Measurements from ENCODE around the gene SBF2. TPM values are rescaled to one million over a fixed set of nuclear protein-coding genes. Genes with fewer than 3 reads are reported as not detected.

Gene SBF2
- total and polyA plus RNA-seq, 2 of the 13 experiments (the other 11 are each of a cell fraction or from before 2014, with no cell fraction given) = 24.0 to 45.8 TPM

DNA sequence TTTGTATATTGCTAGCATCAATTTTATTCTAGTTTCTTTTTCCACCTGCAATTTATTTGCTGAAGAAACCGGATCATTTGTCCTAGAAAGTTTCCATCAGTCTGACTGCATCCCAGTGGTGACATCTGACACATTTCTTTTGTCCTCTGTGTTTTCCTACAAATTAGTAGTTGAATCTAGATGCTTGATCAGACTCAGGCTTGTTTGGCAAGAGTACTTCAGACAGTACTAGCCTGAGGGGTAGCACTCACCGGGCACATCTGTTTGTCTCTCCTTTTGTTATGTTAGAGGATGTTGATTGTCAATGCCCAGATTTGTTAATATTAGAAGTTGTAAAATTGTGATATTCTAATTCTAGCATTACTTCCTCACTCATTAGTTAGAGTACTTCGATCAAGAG, 425.4 kb downstream of the SBF2 start:
- H3K27ac ChIP-seq (ENCODE audit: extremely low read length, insufficient read depth, low read length) = no peak overlapping the region
- TF ChIP-seq, protein P1, sequence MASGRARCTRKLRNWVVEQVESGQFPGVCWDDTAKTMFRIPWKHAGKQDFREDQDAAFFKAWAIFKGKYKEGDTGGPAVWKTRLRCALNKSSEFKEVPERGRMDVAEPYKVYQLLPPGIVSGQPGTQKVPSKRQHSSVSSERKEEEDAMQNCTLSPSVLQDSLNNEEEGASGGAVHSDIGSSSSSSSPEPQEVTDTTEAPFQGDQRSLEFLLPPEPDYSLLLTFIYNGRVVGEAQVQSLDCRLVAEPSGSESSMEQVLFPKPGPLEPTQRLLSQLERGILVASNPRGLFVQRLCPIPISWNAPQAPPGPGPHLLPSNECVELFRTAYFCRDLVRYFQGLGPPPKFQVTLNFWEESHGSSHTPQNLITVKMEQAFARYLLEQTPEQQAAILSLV (CRISPR knock-in tag; IDR thresholded peaks at IDR 0.05; ENCODE audit: borderline replicate concordance) = no peak
- TF ChIP-seq, protein P2, sequence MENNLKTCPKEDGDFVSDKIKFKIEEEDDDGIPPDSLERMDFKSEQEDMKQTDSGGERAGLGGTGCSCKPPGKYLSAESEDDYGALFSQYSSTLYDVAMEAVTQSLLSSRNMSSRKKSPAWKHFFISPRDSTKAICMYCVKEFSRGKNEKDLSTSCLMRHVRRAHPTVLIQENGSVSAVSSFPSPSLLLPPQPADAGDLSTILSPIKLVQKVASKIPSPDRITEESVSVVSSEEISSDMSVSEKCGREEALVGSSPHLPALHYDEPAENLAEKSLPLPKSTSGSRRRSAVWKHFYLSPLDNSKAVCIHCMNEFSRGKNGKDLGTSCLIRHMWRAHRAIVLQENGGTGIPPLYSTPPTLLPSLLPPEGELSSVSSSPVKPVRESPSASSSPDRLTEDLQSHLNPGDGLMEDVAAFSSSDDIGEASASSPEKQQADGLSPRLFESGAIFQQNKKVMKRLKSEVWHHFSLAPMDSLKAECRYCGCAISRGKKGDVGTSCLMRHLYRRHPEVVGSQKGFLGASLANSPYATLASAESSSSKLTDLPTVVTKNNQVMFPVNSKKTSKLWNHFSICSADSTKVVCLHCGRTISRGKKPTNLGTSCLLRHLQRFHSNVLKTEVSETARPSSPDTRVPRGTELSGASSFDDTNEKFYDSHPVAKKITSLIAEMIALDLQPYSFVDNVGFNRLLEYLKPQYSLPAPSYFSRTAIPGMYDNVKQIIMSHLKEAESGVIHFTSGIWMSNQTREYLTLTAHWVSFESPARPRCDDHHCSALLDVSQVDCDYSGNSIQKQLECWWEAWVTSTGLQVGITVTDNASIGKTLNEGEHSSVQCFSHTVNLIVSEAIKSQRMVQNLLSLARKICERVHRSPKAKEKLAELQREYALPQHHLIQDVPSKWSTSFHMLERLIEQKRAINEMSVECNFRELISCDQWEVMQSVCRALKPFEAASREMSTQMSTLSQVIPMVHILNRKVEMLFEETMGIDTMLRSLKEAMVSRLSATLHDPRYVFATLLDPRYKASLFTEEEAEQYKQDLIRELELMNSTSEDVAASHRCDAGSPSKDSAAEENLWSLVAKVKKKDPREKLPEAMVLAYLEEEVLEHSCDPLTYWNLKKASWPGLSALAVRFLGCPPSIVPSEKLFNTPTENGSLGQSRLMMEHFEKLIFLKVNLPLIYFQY (CRISPR knock-in tag; IDR thresholded peaks at IDR 0.05; ENCODE audit: borderline replicate concordance) = no peak
- no peak for TF ChIP-seq ZFP1 (CRISPR knock-in tag; IDR thresholded peaks at IDR 0.05)
- TF ChIP-seq, protein P3, sequence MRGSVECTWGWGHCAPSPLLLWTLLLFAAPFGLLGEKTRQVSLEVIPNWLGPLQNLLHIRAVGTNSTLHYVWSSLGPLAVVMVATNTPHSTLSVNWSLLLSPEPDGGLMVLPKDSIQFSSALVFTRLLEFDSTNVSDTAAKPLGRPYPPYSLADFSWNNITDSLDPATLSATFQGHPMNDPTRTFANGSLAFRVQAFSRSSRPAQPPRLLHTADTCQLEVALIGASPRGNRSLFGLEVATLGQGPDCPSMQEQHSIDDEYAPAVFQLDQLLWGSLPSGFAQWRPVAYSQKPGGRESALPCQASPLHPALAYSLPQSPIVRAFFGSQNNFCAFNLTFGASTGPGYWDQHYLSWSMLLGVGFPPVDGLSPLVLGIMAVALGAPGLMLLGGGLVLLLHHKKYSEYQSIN (CRISPR knock-in tag; IDR thresholded peaks at IDR 0.05; ENCODE audit: borderline replicate concordance) = no peak
- TF ChIP-seq AHR (CRISPR knock-in tag; IDR thresholded peaks at IDR 0.05) = no peak
- no peak for TF ChIP-seq KDM3A (CRISPR knock-in tag; IDR thresholded peaks at IDR 0.05; ENCODE audit: low read depth)
- TF ChIP-seq KDM1A (CRISPR knock-in tag; IDR thresholded peaks at IDR 0.05) = no peak
- no peak for TF ChIP-seq ZNF644 (CRISPR knock-in tag; IDR thresholded peaks at IDR 0.05; ENCODE audit: low read depth)
- no peak for TF ChIP-seq GZF1 (CRISPR knock-in tag; IDR thresholded peaks at IDR 0.05)
- TF ChIP-seq NPAS2 (CRISPR knock-in tag; IDR thresholded peaks at IDR 0.05; ENCODE audit: borderline replicate concordance) = no peak
- TF ChIP-seq ETV6 (CRISPR knock-in tag; conservative IDR thresholded peaks at IDR 0.05) = no peak
- TF ChIP-seq SOX5 (CRISPR knock-in tag; IDR thresholded peaks at IDR 0.05; ENCODE audit: borderline replicate concordance) = no peak
- no peak for TF ChIP-seq ZMYM4 (CRISPR knock-in tag; IDR thresholded peaks at IDR 0.05)
- 94% methylated on average over 3 of the region's 3 CpGs for WGBS (ENCODE audit: low lambda C conversion rate)
- H3K27me3 ChIP-seq (ENCODE audit: control insufficient read depth in 1 of 2, insufficient read depth in 2 of 2, low read length in 2 of 2) = no peaks in the 10 kb centered on the region
- intact Hi-C loops (cut with micrococcal nuclease; ENCODE audit: unreplicated experiment) (no loop called here), in situ Hi-C loops (cut with HindIII; ENCODE audit: extremely low pct_ligation_motif_present, low pct_unique_long_range_greater_than_20kb) (no loop called here)
- H3K4me1 ChIP-seq (ENCODE audit: insufficient read depth, low read length) = 0 out of 2 replicates have a peak, but pooled peaks cover 4% of the 10 kb centered on the region
- H3K9ac ChIP-seq (ENCODE audit: insufficient read depth, low read depth, low read length) = no peak overlapping the region
- ChIA-PET POLR2A (no interaction called here), CTCF (ENCODE audit: low intra/inter-chr PET ratio, low total read pairs) (no interaction called here)
- FAIRE-seq (no peak), DNase-seq (ENCODE audit: low spot score) (no peak), ATAC-seq (no peak)
- no TSS peak for BruUV-seq (replicated peaks)
- no peaks in the 10 kb centered on the region for H3K9me3 ChIP-seq (ENCODE audit: low read length)
- no peaks in the 10 kb centered on the region for H3K36me3 ChIP-seq (replicated peaks in 1 of 2; ENCODE audit: control insufficient read depth in 1 of 2, insufficient read depth in 2 of 2, low read length in 2 of 2)
- no peak overlapping the region for H3K4me3 ChIP-seq (replicated peaks in 1 of 3; ENCODE audit: insufficient read depth in 1 of 3, low read depth in 2 of 3, low read length in 3 of 3)
- no peak overlapping the region for H2AFZ ChIP-seq (ENCODE audit: low read length)
- H4K20me1 ChIP-seq (ENCODE audit: insufficient read depth, low read length) = no peaks in the 10 kb centered on the region
- no peak overlapping the region for H3K4me2 ChIP-seq (ENCODE audit: low read depth, low read length)
- no peaks in the 10 kb centered on the region for H3K79me2 ChIP-seq (ENCODE audit: insufficient read depth, low read length)
